ENCODE measurements around the gene SLMAP. TPM values are rescaled to one million over a fixed set of nuclear protein-coding genes. Genes with fewer than 3 reads are reported as not detected.

Gene SLMAP
- total RNA-seq, 1 donor from 2014 or later, result 58.1 TPM

DNA sequence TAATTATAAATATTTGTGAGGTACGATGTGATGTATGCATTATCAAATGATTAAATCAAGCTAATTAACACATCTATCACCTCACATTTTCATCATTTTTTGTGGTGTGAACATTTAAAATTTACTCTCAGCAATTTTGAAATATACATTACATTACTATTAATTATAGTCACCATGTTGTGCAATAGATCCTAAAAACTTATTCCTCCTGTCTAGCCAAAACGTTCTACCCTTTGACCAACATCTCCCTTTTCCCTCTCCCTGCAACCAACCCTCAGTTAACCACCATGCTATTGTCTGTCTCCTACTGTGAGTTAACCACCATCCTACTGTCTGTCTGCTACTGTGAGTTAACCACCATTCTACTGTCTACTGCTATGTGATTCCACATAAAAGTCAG lies 20.7 kb upstream of the SLMAP start:
- Mint-ChIP-seq H3K4me1 (no peaks in the 10 kb centered on the region), H3K9me3 (no peaks in the 10 kb centered on the region), H3K4me3 (no peak overlapping the region), H3K27ac (no peak overlapping the region), H3K36me3 (ENCODE audit: low read depth) (no peaks in the 10 kb centered on the region), H3K27me3 (peaks cover 3% of the 10 kb centered on the region)
- intact Hi-C loops (cut with micrococcal nuclease), result no loop called here
- DNase-seq, result no peak

DNA sequence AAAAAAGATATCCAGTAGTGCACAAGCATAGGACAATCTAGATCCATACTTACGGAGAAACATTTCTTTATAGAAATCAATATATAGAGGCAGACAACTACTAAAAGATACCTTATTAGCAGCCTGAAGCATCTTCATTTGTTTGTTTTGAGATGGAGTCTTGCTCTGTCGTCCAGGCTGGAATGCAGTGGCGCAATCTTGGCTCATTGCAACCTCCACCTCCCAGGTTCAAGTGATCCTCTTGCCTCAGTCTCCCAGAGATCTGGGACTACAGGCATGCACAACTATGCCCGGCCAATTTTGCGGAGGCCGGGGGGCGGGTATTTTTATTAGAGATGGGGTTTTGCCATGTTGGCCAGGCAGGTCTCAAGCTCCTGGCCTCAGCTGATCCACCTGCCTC lies 18.3 kb upstream of the SLMAP start:
- Mint-ChIP-seq H3K27me3 (peaks cover 5% of the 10 kb centered on the region), H3K9me3 (no peaks in the 10 kb centered on the region), H3K4me1 (no peaks in the 10 kb centered on the region), H3K36me3 (ENCODE audit: low read depth) (no peaks in the 10 kb centered on the region), H3K4me3 (no peak overlapping the region), H3K27ac (no peak overlapping the region)
- no peak for DNase-seq
- intact Hi-C loops (cut with micrococcal nuclease), result no loop called here

DNA sequence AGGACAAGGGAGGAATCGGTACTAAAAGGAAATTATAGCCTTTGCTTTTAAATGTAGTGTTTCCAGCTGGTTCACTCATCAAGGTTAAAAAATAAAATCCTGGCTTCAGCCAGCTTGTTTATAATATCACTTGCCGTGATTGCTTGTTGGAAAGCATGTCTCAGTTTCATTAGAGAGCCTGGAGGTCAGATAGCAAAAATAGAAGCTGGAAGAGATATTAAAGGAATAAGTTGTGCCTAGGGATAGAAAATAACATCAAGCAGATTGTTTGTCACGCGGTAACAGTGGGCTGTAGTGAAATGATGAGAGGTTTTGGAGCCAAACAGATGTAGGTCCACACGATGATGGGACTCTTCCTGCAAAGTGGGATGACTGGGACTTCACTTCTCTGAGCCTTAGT lies 17.7 kb upstream of the SLMAP start:
- Mint-ChIP-seq H3K9me3 (no peaks in the 10 kb centered on the region), H3K4me1 (no peaks in the 10 kb centered on the region), H3K4me3 (no peak overlapping the region), H3K36me3 (ENCODE audit: low read depth) (no peaks in the 10 kb centered on the region), H3K27me3 (peaks cover 5% of the 10 kb centered on the region), H3K27ac (no peak overlapping the region)
- DNase-seq, result no peak
- intact Hi-C loops (cut with micrococcal nuclease), result no loop called here

DNA sequence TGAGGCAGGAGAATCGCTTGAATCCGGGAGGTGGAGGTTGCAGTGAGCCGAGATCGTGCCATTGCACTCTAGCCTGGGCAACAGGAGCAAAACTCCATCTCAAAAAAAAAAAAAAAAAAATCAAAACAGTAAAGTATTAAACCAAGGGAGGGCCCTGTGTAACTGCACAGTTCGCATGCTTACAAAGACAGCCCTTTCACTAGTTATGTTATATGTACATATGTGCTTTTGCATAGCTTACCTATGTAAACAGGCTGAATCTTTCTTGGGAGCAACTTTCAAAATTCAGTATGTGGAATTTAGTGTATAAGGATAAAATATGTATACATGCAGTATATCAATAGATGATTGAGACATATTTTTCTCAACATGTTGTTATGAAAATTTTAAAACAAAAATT lies 16.1 kb upstream of the SLMAP start:
- no peak for DNase-seq
- H3K9me3 Mint-ChIP-seq, result no peaks in the 10 kb centered on the region

DNA sequence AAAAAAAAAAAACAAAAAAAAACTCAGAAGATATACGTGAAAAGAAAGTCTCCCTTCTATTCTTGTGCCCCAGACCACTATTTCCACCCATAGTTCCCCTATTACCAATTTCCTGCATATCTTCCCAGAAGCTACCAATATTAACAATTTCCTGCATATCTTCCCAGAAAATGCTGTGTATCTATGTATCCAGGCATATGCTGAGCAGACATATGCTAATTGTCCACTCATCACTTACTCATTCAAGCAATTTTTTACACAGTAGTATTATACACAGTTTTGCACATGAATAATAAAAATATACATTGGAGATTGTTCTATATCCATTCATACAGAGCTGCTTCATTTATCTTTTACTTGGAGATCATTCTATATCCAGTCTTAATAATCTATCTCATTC lies 12.6 kb upstream of the SLMAP start:
- H3K36me3 Mint-ChIP-seq (ENCODE audit: low read depth), result no peaks in the 10 kb centered on the region
- intact Hi-C loops (cut with micrococcal nuclease), result no loop called here
- H3K4me1 Mint-ChIP-seq, result no peaks in the 10 kb centered on the region
- no peaks in the 10 kb centered on the region for H3K9me3 Mint-ChIP-seq
- no peak overlapping the region for H3K27ac Mint-ChIP-seq
- no peak for DNase-seq
- peaks cover 3% of the 10 kb centered on the region for H3K27me3 Mint-ChIP-seq
- H3K4me3 Mint-ChIP-seq, result no peak overlapping the region

More for the DNA sequence above, 16.1 kb upstream of the SLMAP start:
- Mint-ChIP-seq H3K4me1 (no peaks in the 10 kb centered on the region), H3K4me3 (no peak overlapping the region), H3K27me3 (peaks cover 7% of the 10 kb centered on the region), H3K36me3 (ENCODE audit: low read depth) (no peaks in the 10 kb centered on the region), H3K27ac (no peak overlapping the region)
- intact Hi-C loops (cut with micrococcal nuclease), result no loop called here

DNA sequence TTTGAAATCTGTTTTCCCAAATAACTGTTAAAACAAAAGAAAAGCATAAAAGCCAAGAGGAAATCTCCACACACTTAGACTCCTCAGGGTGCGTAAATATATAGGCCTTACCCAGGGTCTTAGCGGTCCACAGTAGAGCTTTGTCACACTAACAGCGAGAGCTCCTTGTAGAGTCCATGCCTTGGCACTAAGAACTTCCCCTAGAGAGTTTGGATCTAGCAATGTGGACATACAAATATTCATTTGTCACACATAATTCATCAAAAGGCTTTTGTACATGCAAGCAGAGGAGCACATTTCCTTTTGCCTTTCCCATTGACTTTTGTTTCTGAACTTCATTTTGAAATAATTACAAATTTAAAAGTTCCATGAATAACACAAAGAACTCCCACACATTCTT lies 11.0 kb upstream of the SLMAP start:
- H3K36me3 Mint-ChIP-seq (ENCODE audit: low read depth), result no peaks in the 10 kb centered on the region
- no peaks in the 10 kb centered on the region for H3K9me3 Mint-ChIP-seq
- no peak for DNase-seq
- peaks cover 5% of the 10 kb centered on the region for H3K27me3 Mint-ChIP-seq
- intact Hi-C loops (cut with micrococcal nuclease), result no loop called here
- no peaks in the 10 kb centered on the region for H3K4me1 Mint-ChIP-seq
- H3K4me3 Mint-ChIP-seq, result no peak overlapping the region
- H3K27ac Mint-ChIP-seq, result no peak overlapping the region

DNA sequence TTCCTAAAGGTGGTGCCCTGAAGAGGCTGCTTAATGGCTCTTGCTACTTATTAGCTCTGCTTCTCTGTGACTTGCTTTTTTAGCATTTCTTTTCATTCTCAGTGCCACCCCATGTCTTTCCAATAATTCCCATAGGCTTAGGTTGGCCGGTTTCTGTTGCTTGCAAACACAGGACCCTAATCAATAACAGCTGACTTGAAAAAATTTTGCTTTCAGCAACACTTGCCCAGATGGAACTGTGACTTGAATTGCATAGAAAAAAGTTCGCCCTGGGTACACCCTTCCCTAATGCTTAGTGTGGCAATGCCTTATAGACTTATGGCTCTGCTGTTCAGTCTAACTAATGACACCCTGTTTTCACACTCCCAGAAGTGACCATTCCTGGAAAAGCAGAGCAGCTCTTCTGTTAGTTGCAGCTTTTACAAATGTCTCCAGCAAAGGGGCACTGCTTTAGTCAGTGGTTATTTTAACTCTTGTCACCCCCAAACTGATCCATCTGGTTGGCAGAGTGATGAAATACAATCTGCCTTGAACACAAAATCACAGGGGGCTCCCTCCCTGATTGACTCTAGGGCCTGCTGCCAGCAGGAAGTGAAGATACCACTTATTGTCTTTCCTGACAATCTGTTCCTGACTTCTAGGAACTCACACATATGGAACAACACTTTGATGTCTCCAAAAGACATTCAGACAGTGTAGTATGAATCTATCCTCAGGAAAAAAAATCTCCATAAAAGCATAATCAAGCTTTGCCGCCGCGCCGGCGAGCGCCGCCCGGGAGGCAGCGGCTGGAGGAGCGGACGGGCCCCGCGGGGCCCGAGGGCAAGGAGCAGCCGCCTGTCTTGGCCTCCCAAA lies 9.7 kb upstream of the SLMAP start:
- H3K27me3 Mint-ChIP-seq, result peaks cover 4% of the 10 kb centered on the region
- intact Hi-C loops (cut with micrococcal nuclease), result no loop called here

DNA sequence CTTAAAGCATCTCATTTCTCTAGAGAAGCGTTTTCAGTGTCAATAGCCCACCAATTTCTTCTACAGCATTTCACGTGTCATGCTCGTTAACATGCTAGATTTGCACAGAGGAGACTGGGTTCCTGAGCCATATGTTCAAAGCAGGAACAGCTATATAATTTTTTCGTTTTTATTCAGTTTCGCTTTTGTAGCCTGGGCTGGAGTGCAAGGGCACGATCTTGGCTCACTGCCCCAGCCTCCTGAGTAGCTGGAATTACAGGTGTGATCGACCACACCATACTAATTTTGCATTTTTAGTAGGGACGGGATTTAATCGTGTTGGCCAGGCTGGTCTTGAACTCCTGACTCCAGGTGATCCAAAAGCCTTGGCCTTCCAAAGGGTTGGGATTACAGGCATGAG lies 6.6 kb upstream of the SLMAP start:
- H3K27me3 Mint-ChIP-seq, result peaks cover 10% of the 10 kb centered on the region
- DNase-seq, result no peak
- no peak overlapping the region for H3K4me3 Mint-ChIP-seq
- no peak overlapping the region for H3K27ac Mint-ChIP-seq
- intact Hi-C loops (cut with micrococcal nuclease), result no loop called here
- H3K36me3 Mint-ChIP-seq (ENCODE audit: low read depth), result no peaks in the 10 kb centered on the region
- H3K9me3 Mint-ChIP-seq, result no peaks in the 10 kb centered on the region
- peaks cover under 1% of the 10 kb centered on the region for H3K4me1 Mint-ChIP-seq

More for the DNA sequence above, 9.7 kb upstream of the SLMAP start:
- no peaks in the 10 kb centered on the region for H3K36me3 Mint-ChIP-seq (ENCODE audit: low read depth)
- H3K4me3 Mint-ChIP-seq, result no peak overlapping the region
- H3K4me1 Mint-ChIP-seq, result no peaks in the 10 kb centered on the region
- H3K27ac Mint-ChIP-seq, result no peak overlapping the region
- no peaks in the 10 kb centered on the region for H3K9me3 Mint-ChIP-seq
- no peak for DNase-seq

DNA sequence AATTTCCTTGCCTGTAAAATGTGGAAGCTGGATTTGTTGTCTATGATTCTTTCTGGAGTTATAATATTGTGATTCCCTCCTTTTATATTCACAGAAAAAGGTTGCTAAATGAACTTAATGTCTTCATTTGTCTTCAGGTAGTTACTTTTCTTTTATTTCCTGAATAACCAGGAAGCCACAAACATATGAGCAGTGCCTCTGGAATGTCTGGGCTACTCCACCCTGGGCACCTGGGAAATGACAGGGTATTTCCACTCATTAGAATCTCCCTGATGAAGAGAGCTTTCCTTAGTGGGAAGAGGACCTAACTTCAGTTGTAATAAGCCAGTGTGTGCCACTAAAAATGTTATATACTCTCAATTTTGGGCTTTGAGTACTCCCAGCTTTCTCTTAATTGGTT lies 3.8 kb upstream of the SLMAP start:
- intact Hi-C loops (cut with micrococcal nuclease), result loop anchor here (10.0 kb wide), 1 partner anchor 482 kb away; the partner anchor contains the start of gene ABHD6
- Mint-ChIP-seq H3K9me3 (no peaks in the 10 kb centered on the region), H3K4me1 (peaks cover 10% of the 10 kb centered on the region), H3K4me3 (no peak overlapping the region), H3K36me3 (ENCODE audit: low read depth) (peaks cover 6% of the 10 kb centered on the region), H3K27ac (no peak overlapping the region), H3K27me3 (peaks cover 11% of the 10 kb centered on the region)
- no peak for DNase-seq

DNA sequence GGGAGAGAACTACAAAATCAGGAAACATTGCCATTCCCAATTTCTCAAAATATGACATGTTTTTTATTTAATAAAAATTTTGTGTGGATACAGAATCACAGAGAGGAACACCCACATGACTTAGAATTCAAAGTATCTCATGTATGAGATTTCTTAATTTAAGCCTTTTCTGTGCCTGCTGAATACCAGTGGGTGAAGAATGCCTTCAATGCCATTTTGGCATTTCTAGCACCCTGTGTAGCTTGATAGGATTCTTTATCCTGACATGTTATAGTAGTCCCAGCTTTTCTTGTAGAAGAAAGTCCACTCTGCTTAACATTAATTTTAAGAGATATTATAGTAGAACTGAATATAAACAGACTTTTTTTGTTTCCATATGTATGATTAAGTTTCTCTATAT lies 3.1 kb upstream of the SLMAP start:
- peaks cover 16% of the 10 kb centered on the region for H3K4me1 Mint-ChIP-seq
- no peak overlapping the region for H3K27ac Mint-ChIP-seq
- peaks cover 12% of the 10 kb centered on the region for H3K36me3 Mint-ChIP-seq (ENCODE audit: low read depth)
- H3K27me3 Mint-ChIP-seq, result peaks cover 11% of the 10 kb centered on the region
- DNase-seq, result no peak
- intact Hi-C loops (cut with micrococcal nuclease), result loop anchor here (10.0 kb wide), 1 partner anchor 482 kb away; the partner anchor contains the start of gene ABHD6
- no peaks in the 10 kb centered on the region for H3K9me3 Mint-ChIP-seq
- no peak overlapping the region for H3K4me3 Mint-ChIP-seq

DNA sequence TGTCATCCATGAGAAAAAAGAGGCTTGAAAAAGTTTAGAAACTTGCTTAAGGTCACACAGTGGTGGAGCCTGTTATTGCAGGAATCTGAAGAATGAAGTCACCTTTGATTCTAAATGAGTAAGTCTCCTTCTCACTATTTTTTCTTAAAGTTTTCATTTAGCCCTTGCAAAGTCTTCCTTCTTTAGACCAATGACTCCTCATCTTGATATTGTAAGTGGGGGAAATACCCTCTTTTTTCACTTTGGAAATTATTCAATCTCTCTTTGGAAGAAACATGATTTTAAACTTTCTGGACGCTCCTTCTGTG lies 787 bp upstream of the SLMAP start:
- H3K27me3 Mint-ChIP-seq, result peaks cover 9% of the 10 kb centered on the region
- peaks cover 26% of the 10 kb centered on the region for H3K4me1 Mint-ChIP-seq
- peak overlapping the region; percentile 94 for H3K27ac Mint-ChIP-seq
- peaks cover 21% of the 10 kb centered on the region for H3K36me3 Mint-ChIP-seq (ENCODE audit: low read depth)
- no peaks in the 10 kb centered on the region for H3K9me3 Mint-ChIP-seq
- peak overlapping the region; percentile 98 for H3K4me3 Mint-ChIP-seq
- DNase-seq, result no peak
- intact Hi-C loops (cut with micrococcal nuclease), result loop anchor here (1.0 to 10.0 kb wide), 6 partner anchors 63 to 1073 kb away; partner anchors contain the start of genes ABHD6, APPL1, ARF4 and TASOR

DNA sequence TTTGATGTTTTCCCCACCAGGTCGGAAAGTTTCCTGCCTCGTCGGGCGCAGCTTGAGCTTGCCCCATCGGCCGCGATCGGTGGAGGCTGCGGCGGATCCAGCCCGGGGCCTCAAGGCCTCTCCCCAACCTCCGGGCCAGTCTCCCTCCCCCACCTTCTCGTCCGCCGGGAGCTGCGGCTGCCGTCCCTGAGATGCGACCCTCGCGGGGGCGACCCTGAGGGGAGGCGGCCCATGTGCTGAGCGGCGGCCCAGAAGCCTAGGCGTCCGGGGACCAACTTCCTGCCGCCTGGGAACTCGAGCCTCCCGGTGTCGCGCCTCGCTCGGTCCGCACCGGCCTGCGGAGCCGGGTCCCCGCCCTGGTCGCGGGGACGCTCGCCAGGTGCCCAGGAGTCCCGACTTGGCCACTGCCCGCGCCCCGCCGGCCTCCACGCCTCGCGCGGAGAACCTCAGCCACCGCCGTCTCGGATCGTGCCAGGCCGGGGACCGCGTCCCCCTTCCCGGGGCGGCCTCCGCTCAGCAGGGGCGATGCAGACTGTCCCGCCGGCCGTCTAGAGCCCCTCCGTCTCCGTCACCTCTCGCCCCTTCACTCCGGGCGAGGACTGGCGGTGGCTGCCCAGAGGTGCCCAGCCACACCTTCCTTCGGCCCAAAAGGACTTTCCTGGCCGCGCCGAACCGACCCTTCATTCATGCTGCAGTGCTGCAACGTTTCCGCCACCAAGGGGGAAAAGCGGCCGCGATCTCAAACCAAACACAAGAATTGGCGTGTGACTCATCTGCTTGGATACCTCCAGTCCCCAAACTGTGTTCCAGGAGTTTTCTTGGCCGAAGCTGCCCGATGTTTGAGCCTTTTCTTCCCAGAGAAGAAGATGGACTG lies 656 bp downstream of the SLMAP start:
- intact Hi-C loops (cut with micrococcal nuclease), result loop anchor here (1.0 to 10.0 kb wide), 4 partner anchors 200 to 1074 kb away; partner anchors contain the start of genes ABHD6, APPL1, PDE12 and TASOR
- peak overlapping the region; percentile 98 for H3K4me3 Mint-ChIP-seq
- peaks cover 23% of the 10 kb centered on the region for H3K36me3 Mint-ChIP-seq (ENCODE audit: low read depth)

DNA sequence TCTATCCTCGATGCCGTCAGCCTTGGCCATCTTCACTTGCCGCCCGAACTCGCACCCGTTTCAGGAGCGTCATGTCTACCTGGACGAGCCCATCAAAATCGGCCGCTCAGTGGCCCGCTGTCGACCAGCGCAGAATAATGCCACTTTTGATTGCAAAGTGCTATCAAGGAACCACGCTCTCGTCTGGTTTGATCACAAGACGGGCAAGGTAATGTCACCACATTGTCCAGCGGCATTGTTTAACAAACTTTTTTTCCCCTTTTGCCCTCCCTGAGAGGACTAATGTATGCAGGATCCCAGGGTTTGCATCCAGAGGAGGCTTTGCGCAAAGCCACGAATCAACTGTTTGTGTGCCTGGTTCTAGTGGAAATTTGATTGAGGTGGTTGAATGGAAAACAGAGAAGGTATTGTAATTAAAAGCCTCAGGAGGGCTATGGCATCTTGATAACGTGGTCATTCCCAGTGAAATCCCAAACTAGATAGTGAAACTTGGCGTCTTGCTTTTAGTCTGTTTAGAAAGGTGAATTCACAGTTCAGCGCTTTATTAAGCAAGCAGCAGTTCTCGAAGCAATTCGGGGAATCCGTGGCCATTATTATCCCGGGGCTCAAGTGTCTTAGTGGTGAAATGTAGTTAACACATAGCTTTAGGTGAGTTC lies 1.7 kb downstream of the SLMAP start:
- Mint-ChIP-seq H3K4me1 (peaks cover 31% of the 10 kb centered on the region), H3K36me3 (ENCODE audit: low read depth) (peaks cover 25% of the 10 kb centered on the region), H3K4me3 (peak overlapping the region; percentile 98), H3K27me3 (peaks cover 6% of the 10 kb centered on the region), H3K27ac (no peak overlapping the region), H3K9me3 (no peaks in the 10 kb centered on the region)
- intact Hi-C loops (cut with micrococcal nuclease), result loop anchor here (5.0 to 10.0 kb wide), 3 partner anchors 477 to 1075 kb away; partner anchors contain the start of genes ABHD6, APPL1 and TASOR
- DNase-seq, result peak; percentile 63

More for the DNA sequence above, 656 bp downstream of the SLMAP start:
- Mint-ChIP-seq H3K9me3 (no peaks in the 10 kb centered on the region), H3K4me1 (peaks cover 28% of the 10 kb centered on the region), H3K27ac (peak overlapping the region; percentile 96), H3K27me3 (peaks cover 6% of the 10 kb centered on the region)
- DNase-seq, result peak; percentile 80
